A549 (cell line): Measurements from ENCODE around the gene RNASEH1. TPM values are rescaled to one million over a fixed set of nuclear protein-coding genes. Genes with fewer than 3 reads are reported as not detected.
A peak's percentile ranks its signal among the peaks of the same experiment; 100 is the strongest.

Experiments used
- ATAC-seq, 2 experiments: fragments of 200-7000 bp in 1 of 2; fragments of >200 bp in 1 of 2; cut with Nextera tagmentation in 1 of 2; cut with Tn5 transposase in 1 of 2; 3 replicates each; pipeline versions ENCODE4 v1.8.0 to v1.9.1; 2018 to 2020; ENCODE audit warnings: mild to moderate bottlenecking in 1 of 2, moderate library complexity in 1 of 2
- CTCF ChIA-PET: fragments of 300-600 bp; sonication (Branson Sonifier 250); formaldehyde crosslinking; extraction: SDS; loops from one replicate; lab custom pipeline; 2021; ENCODE audit warnings: antibody characterized with exemption, inconsistent platforms; lab: Yijun Ruan, JAX
- POLR2A ChIA-PET: fragments of 350-600 bp; formaldehyde crosslinking; extraction: SDS; loops from one replicate; lab custom pipeline; 2021; ENCODE audit warnings: antibody characterized with exemption, inconsistent platforms; lab: Yijun Ruan, JAX
- DNase-seq, 2 experiments: peaks; one replicate each; pipeline versions ENCODE4 v3.0.0 to v3.0.0-alpha.2; 2011 to 2016; ENCODE audit warnings: low read depth in 1 of 2, low spot score in 1 of 2
- FAIRE-seq: peaks from 2 replicates; lab custom pipeline; 2011; peaks lifted over from hg19 to GRCh38; lab: Jason Lieb, UNC
- H3K27ac ChIP-seq, 2 experiments: fragments of >200 bp; sonication (Bioruptor Twin); formaldehyde crosslinking; 3 replicates each; pipeline ENCODE4 v1.5.1; 2016 to 2017
- H3K4me1 ChIP-seq: fragments of >200 bp; sonication (Bioruptor Twin); formaldehyde crosslinking; 3 replicates; pipeline ENCODE4 v1.6.1; 2016
- H3K4me2 ChIP-seq: fragments of >200 bp; sonication (Bioruptor Twin); formaldehyde crosslinking; 3 replicates; pipeline ENCODE4 v1.6.1; 2016
- H3K4me3 ChIP-seq: fragments of >200 bp; sonication (Bioruptor Twin); formaldehyde crosslinking; 3 replicates; pipeline ENCODE4 v1.5.1; 2016
- H3K9me3 ChIP-seq: fragments of >200 bp; sonication (Bioruptor Twin); formaldehyde crosslinking; 3 replicates; pipeline ENCODE4 v1.6.1; 2016
- BHLHE40 ChIP-seq: IDR thresholded peaks from 2 replicates; pipeline ENCODE4 v1.6.1; 2012; ENCODE audit warnings: low read depth, low read length, inconsistent platforms
- CBX2 ChIP-seq: fragments of 200-600 bp; sonication (generic); IDR thresholded peaks from 2 replicates; pipeline ENCODE4 v1.6.1; 2016; ENCODE audit warnings: low read depth, mild to moderate bottlenecking, borderline replicate concordance
- CEBPB ChIP-seq, 2 experiments: fragments of >200 bp in 1 of 2; sonication (Bioruptor Twin) in 1 of 2; formaldehyde crosslinking in 1 of 2; IDR thresholded peaks; 2 replicates each; pipeline ENCODE4 v1.6.1; 2012 to 2016
- CHD4 ChIP-seq: fragments of 200-600 bp; sonication (generic); IDR thresholded peaks from 2 replicates; pipeline ENCODE4 v1.6.1; 2016; ENCODE audit warnings: antibody characterized with exemption, mild to moderate bottlenecking, borderline replicate concordance
- EHF ChIP-seq: fragments of 250-450 bp; sonication (Bioruptor Pico); IDR thresholded peaks from 2 replicates; pipeline ENCODE4 v1.5.0; 2020; ENCODE audit warnings: mild to moderate bottlenecking
- EHMT2 ChIP-seq: fragments of 200-600 bp; sonication (generic); IDR thresholded peaks from 2 replicates; pipeline ENCODE4 v1.6.1; 2016; ENCODE audit warnings: antibody characterized with exemption, low read depth, mild to moderate bottlenecking, moderate library complexity
- ESRRA ChIP-seq: fragments of 150-350 bp; IDR thresholded peaks from 2 replicates; pipeline ENCODE4 v1.6.1; 2014; ENCODE audit warnings: mild to moderate bottlenecking, low read length, borderline replicate concordance
- HDAC2 ChIP-seq: fragments of 200-600 bp; sonication (generic); IDR thresholded peaks from 2 replicates; pipeline ENCODE4 v1.6.1; 2016
- HEYL ChIP-seq: fragments of 250-450 bp; sonication (Bioruptor Pico); IDR thresholded peaks from 2 replicates; pipeline ENCODE4 v1.8.0; 2021; ENCODE audit warnings: mild to moderate bottlenecking, moderate library complexity
- HOXA7 ChIP-seq: fragments of 250-450 bp; sonication (Bioruptor Pico); IDR thresholded peaks from 2 replicates; pipeline ENCODE4 v1.5.0; 2020; ENCODE audit warnings: mild to moderate bottlenecking, moderate library complexity
- HOXB5 ChIP-seq: fragments of 250-450 bp; sonication (Bioruptor Pico); IDR thresholded peaks from 2 replicates; pipeline ENCODE4 v1.5.0; 2020; ENCODE audit warnings: mild to moderate bottlenecking, moderate library complexity
- JUNB ChIP-seq: fragments of >200 bp; sonication (Bioruptor Twin); formaldehyde crosslinking; IDR thresholded peaks from 2 replicates; pipeline ENCODE4 v1.6.1; 2016
- KDM1A ChIP-seq: fragments of 200-600 bp; sonication (generic); IDR thresholded peaks from 2 replicates; pipeline ENCODE4 v1.6.1; 2016; ENCODE audit warnings: low read depth, mild to moderate bottlenecking
- MAFK ChIP-seq: fragments of 450-650 bp; IDR thresholded peaks from 2 replicates; pipeline ENCODE4 v1.6.1; 2014; ENCODE audit not compliant: partially characterized antibody
- MAZ ChIP-seq: fragments of 150-350 bp; IDR thresholded peaks from 2 replicates; pipeline ENCODE4 v1.6.1; 2014; ENCODE audit warnings: antibody characterized with exemption, low read depth, low read length, borderline replicate concordance
- NFE2L2 ChIP-seq: fragments of 150-350 bp; conservative IDR thresholded peaks from 2 replicates; pipeline ENCODE4 v1.6.1; 2014; ENCODE audit warnings: low read length
- NPAS2 ChIP-seq: fragments of 250-450 bp; sonication (Bioruptor Pico); IDR thresholded peaks from 2 replicates; pipeline ENCODE4 v1.8.0; 2022; ENCODE audit warnings: mild to moderate bottlenecking, moderate library complexity, borderline replicate concordance
- NR3C1 ChIP-seq: fragments of >200 bp; sonication (Bioruptor Twin); formaldehyde crosslinking; IDR thresholded peaks from 3 replicates; pipeline ENCODE4 v1.6.1; 2017
- PBX3 ChIP-seq: IDR thresholded peaks from 2 replicates; pipeline ENCODE4 v1.6.1; 2012
- PHF8 ChIP-seq: fragments of 200-600 bp; sonication (generic); IDR thresholded peaks from 2 replicates; pipeline ENCODE4 v1.6.1; 2016; ENCODE audit warnings: low read depth, mild to moderate bottlenecking, antibody characterized with exemption, moderate library complexity, borderline replicate concordance
- POLR2A ChIP-seq: IDR thresholded peaks from 2 replicates; pipeline ENCODE4 v1.6.1; 2012; ENCODE audit warnings: mild to moderate bottlenecking, low read length
- POLR2AphosphoS2 ChIP-seq: conservative IDR thresholded peaks from 2 replicates; pipeline ENCODE4 v1.6.1; 2012; ENCODE audit warnings: low read length, improper control_type of control experiment, inconsistent platforms
- RAD21 ChIP-seq, 2 experiments: fragments of >200 bp in 1 of 2; sonication (Bioruptor Twin) in 1 of 2; formaldehyde crosslinking in 1 of 2; IDR thresholded peaks in 1 of 2; conservative IDR thresholded peaks in 1 of 2; 2 replicates in 1 of 2; 3 replicates in 1 of 2; pipeline ENCODE4 v1.6.1; 2012 to 2018; ENCODE audit warnings: inconsistent platforms in 1 of 2
- RARB ChIP-seq: fragments of 250-450 bp; sonication (Bioruptor Pico); IDR thresholded peaks from 2 replicates; pipeline ENCODE4 v1.8.0; 2021; ENCODE audit warnings: mild to moderate bottlenecking, moderate library complexity
- RCOR1 ChIP-seq: fragments of 150-350 bp; IDR thresholded peaks from 2 replicates; pipeline ENCODE4 v1.6.1; 2014; ENCODE audit warnings: antibody characterized with exemption, low read length, low read depth
- RNF2 ChIP-seq: fragments of 200-600 bp; sonication (generic); IDR thresholded peaks from 2 replicates; pipeline ENCODE4 v1.6.1; 2016; ENCODE audit warnings: low read depth, mild to moderate bottlenecking, antibody characterized with exemption, moderate library complexity, borderline replicate concordance
- SMC3 ChIP-seq: fragments of >200 bp; sonication (Bioruptor Twin); formaldehyde crosslinking; IDR thresholded peaks from 3 replicates; pipeline ENCODE4 v1.6.1; 2018; ENCODE audit warnings: inconsistent platforms
- SREBF2 ChIP-seq: fragments of 450-650 bp; IDR thresholded peaks from 2 replicates; pipeline ENCODE4 v1.6.1; 2014; ENCODE audit warnings: mild to moderate bottlenecking, moderate library complexity
- TFCP2L1 ChIP-seq: fragments of 250-450 bp; sonication (Bioruptor Pico); IDR thresholded peaks from 2 replicates; pipeline ENCODE4 v1.5.0; 2021; ENCODE audit warnings: mild to moderate bottlenecking
- ZFP36 ChIP-seq: fragments of 450-650 bp; IDR thresholded peaks from 2 replicates; pipeline ENCODE4 v1.6.1; 2014; ENCODE audit warnings: borderline replicate concordance; ENCODE audit not compliant: partially characterized antibody
- ZNF302 ChIP-seq: fragments of 250-450 bp; sonication (Bioruptor Pico); IDR thresholded peaks from 2 replicates; pipeline ENCODE4 v1.9.0; 2021; ENCODE audit warnings: inconsistent platforms, mild to moderate bottlenecking, moderate library complexity
- ZSCAN20 ChIP-seq: fragments of 250-450 bp; sonication (Bioruptor Pico); IDR thresholded peaks from 2 replicates; pipeline ENCODE4 v1.8.0; 2022; ENCODE audit warnings: mild to moderate bottlenecking, moderate library complexity
- WGBS: methylation state at CpG from one replicate; pipeline ENCODE4 v1.1.6; 2017; ENCODE audit errors: missing lambda C conversion rate; 5-methylcytosine and 5-hydroxymethylcytosine counted together
- polyA plus RNA-seq, 4 experiments: library from polyadenylated mRNA; depleted of rRNA in 3 of 4; stranded (reverse); fragments of >200 nt; fragmentation: RNase III in 1 of 4; extraction: RNeasy Plus Mini Kit Qiagen cat#74134 plus additional on column Dnase treatment in 1 of 4; gene quantifications; 2 replicates in 3 of 4; 3 replicates in 1 of 4; pipeline ENCODE4 v1.2.3, GENCODE V29; 2011 to 2017
- TF ChIP-seq, protein P1 (sequence below): IDR thresholded peaks from 2 replicates; pipeline ENCODE4 v1.6.1; 2012
- TF ChIP-seq, protein P2 (sequence below): fragments of 150-350 bp; IDR thresholded peaks from 2 replicates; pipeline ENCODE4 v1.6.1; 2014; ENCODE audit warnings: low read depth, mild to moderate bottlenecking, low read length

Gene RNASEH1
- polyA plus RNA-seq, 2 of the 4 experiments (the other 2 are of a cell fraction) = 54.3 to 55.3 TPM

DNA sequence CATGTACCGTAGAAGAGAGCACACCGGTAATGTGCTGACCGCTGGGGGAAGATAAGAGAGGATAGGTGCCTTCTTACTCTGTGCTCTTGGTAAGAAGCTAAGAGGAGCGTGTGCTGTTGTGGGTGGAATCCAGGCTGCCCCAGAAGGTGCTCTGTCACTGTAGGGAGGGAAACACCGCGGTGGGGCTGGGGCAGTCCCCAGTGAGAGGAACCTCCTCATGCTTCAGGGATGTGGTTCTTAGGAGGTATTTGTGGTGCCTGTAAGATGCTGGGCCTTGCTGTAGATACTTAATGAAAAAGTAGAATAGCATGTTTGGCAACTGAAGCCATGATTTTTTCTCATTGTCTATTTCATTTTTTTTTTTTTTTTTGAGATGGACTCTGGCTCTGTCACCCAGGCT is 37.9 kb upstream of the RNASEH1 start:
- TF ChIP-seq EHMT2 = no peak
- TF ChIP-seq HDAC2 = no peak
- TF ChIP-seq NR3C1 = no peak
- TF ChIP-seq POLR2A = no peak
- 85% methylated on average over 6 of the region's 6 CpGs for WGBS
- H3K27ac ChIP-seq = no peak overlapping the region
- DNase-seq (no peak), FAIRE-seq (no peak), ATAC-seq (peak in 1 of 2 experiments; percentile 14; a peak in 2 of 6 replicates)
- ChIA-PET CTCF (interaction anchor here (0.7 to 3.0 kb wide), 2 partner anchors 12 to 60 kb away, joined by 4 to 9 read pairs; no protein-coding TSS in a partner anchor), POLR2A (no interaction called here)
- H3K9me3 ChIP-seq = no peaks in the 10 kb centered on the region
- H3K4me3 ChIP-seq = no peak overlapping the region
- H3K4me2 ChIP-seq = no peak overlapping the region
- no peaks in the 10 kb centered on the region for H3K4me1 ChIP-seq

- FAIRE-seq = no peak
- CTCF ChIA-PET = interaction anchor here (3.0 kb wide), 1 partner anchor 12 kb away, joined by 9 read pairs; no protein-coding TSS in a partner anchor
- no peak overlapping the region for H3K27ac ChIP-seq
- no peak overlapping the region for H3K4me2 ChIP-seq
- POLR2A ChIA-PET = no interaction called here
- TF ChIP-seq TFCP2L1 (CRISPR knock-in tag) (no peak), NFE2L2 (no peak), HOXA7 (CRISPR knock-in tag) (no peak), MAZ (no peak), SREBF2 (no peak), CHD4 (no peak), RCOR1 (no peak), CBX2 (no peak), HEYL (CRISPR knock-in tag) (no peak), SMC3 (no peak), MAFK (no peak), KDM1A (no peak), HOXB5 (CRISPR knock-in tag) (no peak), ZFP36 (no peak), POLR2AphosphoS2 (no peak), RARB (CRISPR knock-in tag) (no peak), EHMT2 (no peak), RAD21 (conservative IDR thresholded peaks at IDR 0.05 in 1 of 2, IDR thresholded peaks at IDR 0.05 in 1 of 2) (no peak), RNF2 (no peak)
- TF ChIP-seq, protein P1, sequence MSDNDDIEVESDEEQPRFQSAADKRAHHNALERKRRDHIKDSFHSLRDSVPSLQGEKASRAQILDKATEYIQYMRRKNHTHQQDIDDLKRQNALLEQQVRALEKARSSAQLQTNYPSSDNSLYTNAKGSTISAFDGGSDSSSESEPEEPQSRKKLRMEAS = no peak
- TF ChIP-seq, all 56 proteins: peak for 0
- H3K9me3 ChIP-seq = no peaks in the 10 kb centered on the region
- 82% methylated on average over 11 of the region's 11 CpGs for WGBS
- no peak for ATAC-seq
- no peak overlapping the region for H3K4me3 ChIP-seq
- H3K4me1 ChIP-seq = no peaks in the 10 kb centered on the region
- DNase-seq = no peak
These were observed 37.3 kb upstream of the RNASEH1 start for GRCh38 chr2:3595404-3595803.

- CTCF ChIA-PET = interaction anchor here (3.0 kb wide), 1 partner anchor 11 kb away, joined by 9 read pairs; no protein-coding TSS in a partner anchor
- no peak for ATAC-seq
- WGBS = 83% methylated on average over 35 of the region's 40 CpGs
These were observed 36.6 kb upstream of the RNASEH1 start, which contains the start of gene COLEC11 for GRCh38 chr2:3594493-3595281. COLEC11 (plus strand) TSS chr2:3595112; CDS start chr2:3604341, 9,229 bp downstream.

More at GRCh38 chr2:3594493-3595281, 36.6 kb upstream of the RNASEH1 start, which contains the start of gene COLEC11:
- Histone ChIP-seq H3K4me2 (no peak within 1 kb of the TSS), H3K4me3 (no peak within 1 kb of the TSS), H3K9me3 (no peaks in the 10 kb centered on the region), H3K27ac (no peak within 1 kb of the TSS), H3K4me1 (no peaks in the 10 kb centered on the region)
- FAIRE-seq = no peak
- no peak for DNase-seq
- POLR2A ChIA-PET = no interaction called here
- TF ChIP-seq EHF (CRISPR knock-in tag) (no peak), HDAC2 (no peak), NR3C1 (no peak), PHF8 (no peak), MAZ (no peak), ZFP36 (no peak), ZSCAN20 (CRISPR knock-in tag) (no peak), RARB (CRISPR knock-in tag) (no peak), JUNB (no peak), NPAS2 (CRISPR knock-in tag) (no peak), CHD4 (no peak), BHLHE40 (no peak), ESRRA (no peak), ZNF302 (CRISPR knock-in tag) (no peak), PBX3 (no peak), CEBPB (IDR thresholded peaks at IDR 0.05) (no peak)
- TF ChIP-seq, protein P2, sequence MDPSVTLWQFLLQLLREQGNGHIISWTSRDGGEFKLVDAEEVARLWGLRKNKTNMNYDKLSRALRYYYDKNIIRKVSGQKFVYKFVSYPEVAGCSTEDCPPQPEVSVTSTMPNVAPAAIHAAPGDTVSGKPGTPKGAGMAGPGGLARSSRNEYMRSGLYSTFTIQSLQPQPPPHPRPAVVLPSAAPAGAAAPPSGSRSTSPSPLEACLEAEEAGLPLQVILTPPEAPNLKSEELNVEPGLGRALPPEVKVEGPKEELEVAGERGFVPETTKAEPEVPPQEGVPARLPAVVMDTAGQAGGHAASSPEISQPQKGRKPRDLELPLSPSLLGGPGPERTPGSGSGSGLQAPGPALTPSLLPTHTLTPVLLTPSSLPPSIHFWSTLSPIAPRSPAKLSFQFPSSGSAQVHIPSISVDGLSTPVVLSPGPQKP = no peak
- TF ChIP-seq, protein P1 = no peak
- TF ChIP-seq, all 56 proteins: peak for 0
